ENCODE measurements around the gene RYR2. TPM values are rescaled to one million over a fixed set of nuclear protein-coding genes. Genes with fewer than 3 reads are reported as not detected.

Gene RYR2
- total and polyA plus RNA-seq, 5 experiments from 2014 or later, result not detected

DNA sequence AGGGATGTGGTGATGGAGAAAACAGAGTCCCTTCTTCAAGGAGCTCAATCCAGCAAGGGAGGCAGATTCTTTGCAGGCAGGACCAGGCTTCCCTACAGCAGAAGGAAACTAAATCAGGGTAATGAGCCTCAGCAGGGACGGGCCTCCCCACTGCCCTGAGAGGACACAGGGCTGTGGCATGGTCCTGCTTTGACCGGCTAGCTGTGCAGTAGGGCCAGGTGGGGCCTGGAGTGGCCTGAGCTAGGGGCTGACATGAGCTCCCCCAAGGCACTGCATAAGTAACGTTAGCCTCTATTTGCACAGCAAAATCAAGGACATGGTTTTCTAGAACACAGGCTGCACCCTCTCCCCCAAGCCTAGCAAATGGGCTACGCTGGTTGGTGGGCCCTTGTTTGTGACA, 162.9 kb downstream of the RYR2 start:
- no peak for ATAC-seq
- POLR2A ChIA-PET, result no interaction called here

DNA sequence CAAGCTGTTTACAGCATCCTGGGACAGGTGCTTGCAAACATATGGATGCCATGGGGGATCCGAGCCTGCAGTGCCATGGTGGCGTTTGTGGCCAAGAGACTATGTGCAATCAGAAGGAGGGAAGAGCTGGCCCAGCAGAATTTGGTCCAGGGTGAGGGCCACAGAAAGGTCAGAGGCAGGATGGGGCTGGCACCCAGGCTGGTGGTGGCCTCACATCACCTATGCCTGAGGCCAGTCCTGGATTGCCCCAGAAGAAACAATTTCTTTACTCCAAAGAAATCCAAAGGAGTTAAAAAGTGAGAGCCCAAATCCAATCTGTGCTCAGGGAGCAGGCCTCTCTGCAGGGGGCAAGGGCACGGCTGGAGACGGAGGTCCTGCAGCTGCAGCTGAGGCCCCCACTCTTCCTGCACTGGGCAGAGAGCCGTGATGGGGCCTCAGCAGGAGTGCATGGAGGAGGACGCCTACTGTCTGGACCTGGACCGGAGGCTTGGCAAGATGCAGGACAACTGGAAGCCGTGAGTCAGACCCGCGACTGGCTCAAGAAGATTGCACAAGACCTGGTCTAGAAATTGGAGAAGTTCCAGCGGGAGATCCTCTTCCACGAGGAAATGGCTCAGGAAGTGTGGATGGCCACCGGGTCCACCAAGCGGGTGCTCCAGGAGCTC, 163.5 kb downstream of the RYR2 start:
- H3K4me1 Mint-ChIP-seq, result no peaks in the 10 kb centered on the region
- no peaks in the 10 kb centered on the region for H3K9me3 Mint-ChIP-seq
- DNase-seq, result no peak
- peak overlapping the region in 1 of 10 donors; percentile 5 for H3K27ac Mint-ChIP-seq
- no peak overlapping the region for H3K4me3 Mint-ChIP-seq
- ATAC-seq, result no peak
- POLR2A ChIA-PET, result no interaction called here
- H3K27me3 Mint-ChIP-seq, result peaks cover 0 to 16% (median 2%) of the 10 kb centered on the region in 5 donors
- H3K36me3 Mint-ChIP-seq, result no peaks in the 10 kb centered on the region

More for the DNA sequence above, 162.9 kb downstream of the RYR2 start:
- Mint-ChIP-seq H3K36me3 (no peaks in the 10 kb centered on the region), H3K4me3 (no peak overlapping the region), H3K27me3 (peaks cover 0 to 16% (median 2%) of the 10 kb centered on the region in 5 donors), H3K4me1 (no peaks in the 10 kb centered on the region), H3K27ac (no peak overlapping the region), H3K9me3 (no peaks in the 10 kb centered on the region)
- DNase-seq, result no peak

DNA sequence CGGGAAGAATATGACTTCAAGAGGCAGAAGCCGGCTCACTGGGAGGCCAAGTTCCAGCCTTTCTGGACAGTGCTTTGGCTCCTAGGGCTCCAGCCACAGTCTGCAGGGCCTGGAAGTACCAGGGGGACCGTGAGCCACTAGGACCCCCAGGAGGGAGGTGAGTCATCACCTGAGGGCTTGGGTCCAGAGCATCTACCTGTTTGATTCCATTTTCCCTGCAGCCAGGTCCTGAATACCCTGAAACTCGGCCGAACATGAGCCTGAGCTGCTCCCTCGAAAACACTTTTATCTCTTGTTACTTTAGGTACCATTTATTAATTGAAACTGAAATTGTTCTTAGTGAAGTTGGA, 164.1 kb downstream of the RYR2 start:
- H3K36me3 Mint-ChIP-seq, result no peaks in the 10 kb centered on the region
- H3K27me3 Mint-ChIP-seq, result peaks cover 0 to 16% (median 2%) of the 10 kb centered on the region in 5 donors
- ATAC-seq (no peak), DNase-seq (no peak)
- H3K27ac Mint-ChIP-seq, result no peak overlapping the region
- H3K9me3 Mint-ChIP-seq, result no peaks in the 10 kb centered on the region
- no peak overlapping the region for H3K4me3 Mint-ChIP-seq
- H3K4me1 Mint-ChIP-seq, result no peaks in the 10 kb centered on the region
- POLR2A ChIA-PET, result no interaction called here

GRCh38 chr1:237211031-237211430, 169.0 kb downstream of the RYR2 start:
- Mint-ChIP-seq H3K36me3 (no peaks in the 10 kb centered on the region), H3K27me3 (peaks cover 0 to 4% (median 3%) of the 10 kb centered on the region in 5 donors), H3K27ac (no peak overlapping the region), H3K4me3 (no peak overlapping the region), H3K9me3 (no peaks in the 10 kb centered on the region), H3K4me1 (no peaks in the 10 kb centered on the region)
- POLR2A ChIA-PET, result no interaction called here
- no peak for DNase-seq
- ATAC-seq, result no peak

DNA sequence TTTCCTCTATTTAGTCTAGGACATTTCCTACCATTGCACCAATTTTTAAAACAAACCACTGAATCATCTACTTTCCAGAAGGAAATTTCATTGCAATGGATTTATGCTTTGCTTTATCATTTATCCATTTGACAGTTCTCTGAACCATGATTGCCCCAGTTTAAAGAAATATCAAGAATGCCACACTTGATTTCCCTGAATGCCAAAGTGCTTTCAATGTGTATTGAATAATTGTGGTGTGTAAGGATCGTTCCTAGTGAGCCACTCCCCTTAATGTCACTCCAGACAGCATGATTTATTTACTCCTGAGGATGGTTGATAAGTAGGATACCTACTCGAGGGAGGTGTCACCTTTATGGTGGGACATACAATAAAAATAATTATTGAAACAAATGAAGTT, 169.6 kb downstream of the RYR2 start:
- H3K4me1 Mint-ChIP-seq, result no peaks in the 10 kb centered on the region
- POLR2A ChIA-PET, result no interaction called here
- no peaks in the 10 kb centered on the region for H3K36me3 Mint-ChIP-seq
- no peaks in the 10 kb centered on the region for H3K9me3 Mint-ChIP-seq
- DNase-seq (no peak), ATAC-seq (no peak)
- no peak overlapping the region for H3K4me3 Mint-ChIP-seq
- H3K27ac Mint-ChIP-seq, result no peak overlapping the region
- H3K27me3 Mint-ChIP-seq, result peaks cover 0 to 3% (median 2%) of the 10 kb centered on the region in 5 donors

- no peaks in the 10 kb centered on the region for H3K36me3 Mint-ChIP-seq
- H3K4me1 Mint-ChIP-seq, result no peaks in the 10 kb centered on the region
- no peak for DNase-seq
- no peak overlapping the region for H3K27ac Mint-ChIP-seq
- H3K27me3 Mint-ChIP-seq, result peaks cover 0 to 38% (median 10%) of the 10 kb centered on the region in 5 donors
- peaks cover 0 to 10% (median 0%) of the 10 kb centered on the region in 9 donors for H3K9me3 Mint-ChIP-seq
- ATAC-seq, result no peak
- POLR2A ChIA-PET, result no interaction called here
- no peak overlapping the region for H3K4me3 Mint-ChIP-seq
These were observed 178.0 kb downstream of the RYR2 start for GRCh38 chr1:237219751-237220642.

DNA sequence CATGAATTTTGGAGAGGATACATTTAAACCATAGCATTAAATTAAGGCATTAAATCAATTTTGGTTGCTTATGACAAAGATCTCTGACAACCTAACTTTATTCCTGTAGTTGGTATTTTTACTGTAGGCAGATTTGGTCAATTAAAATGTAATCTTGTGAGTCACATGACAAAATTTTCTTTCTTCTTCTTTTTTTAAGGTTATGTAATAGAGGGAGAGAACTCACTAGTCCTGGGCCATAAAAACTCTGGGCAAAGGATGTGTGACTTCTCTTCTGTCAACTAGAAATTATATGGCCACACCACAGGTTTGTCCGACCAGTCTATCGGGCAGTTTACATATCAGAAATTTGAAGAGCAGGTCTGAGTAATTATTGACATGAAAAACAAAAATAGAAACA, 181.4 kb downstream of the RYR2 start:
- H3K4me1 Mint-ChIP-seq, result no peaks in the 10 kb centered on the region
- DNase-seq (no peak), ATAC-seq (no peak)
- H3K36me3 Mint-ChIP-seq, result no peaks in the 10 kb centered on the region
- H3K9me3 Mint-ChIP-seq, result peaks cover 0 to 13% (median 2%) of the 10 kb centered on the region in 9 donors
- H3K4me3 Mint-ChIP-seq, result no peak overlapping the region
- H3K27me3 Mint-ChIP-seq, result peaks cover 0 to 29% (median 8%) of the 10 kb centered on the region in 5 donors
- H3K27ac Mint-ChIP-seq, result no peak overlapping the region
- POLR2A ChIA-PET, result no interaction called here

DNA sequence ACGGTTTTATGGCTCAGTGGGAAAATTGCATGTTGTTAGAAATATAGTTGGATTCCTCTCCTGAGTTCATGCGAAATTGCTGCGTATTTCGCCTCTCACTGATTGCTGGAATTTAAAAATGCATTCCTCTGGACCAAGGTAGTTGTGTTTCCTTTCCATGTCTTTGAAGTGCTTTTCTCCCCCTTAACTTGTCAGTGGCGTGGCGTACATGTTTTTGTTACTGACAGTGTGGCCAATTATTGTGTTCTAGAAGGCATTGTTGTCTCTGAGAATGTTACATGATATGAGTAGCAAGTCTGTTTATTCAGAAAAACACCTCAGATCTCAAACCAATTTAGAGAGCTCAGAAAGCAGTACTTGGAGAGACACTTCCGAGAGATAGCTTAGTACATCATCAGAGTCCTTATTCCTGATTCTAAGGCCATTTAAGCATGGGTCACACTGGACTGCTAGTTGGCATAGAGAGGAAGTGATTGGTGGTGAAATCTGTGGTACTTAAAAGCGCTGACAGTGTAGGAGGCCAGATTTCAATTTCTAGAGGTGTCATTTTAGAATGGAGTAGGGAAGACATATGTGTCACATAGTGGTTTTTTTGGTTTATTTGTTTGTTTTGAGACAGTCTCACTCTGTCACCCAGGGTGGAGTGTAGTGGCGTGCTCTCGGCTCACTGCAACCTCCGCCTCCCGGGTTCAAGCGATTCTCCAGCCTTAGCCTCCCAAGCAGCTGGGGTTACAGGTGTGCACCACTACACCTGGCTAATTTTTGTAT, 184.4 kb downstream of the RYR2 start:
- no peaks in the 10 kb centered on the region for H3K4me1 Mint-ChIP-seq
- DNase-seq (no peak), ATAC-seq (no peak)
- POLR2A ChIA-PET, result no interaction called here
- H3K4me3 Mint-ChIP-seq, result no peak overlapping the region
- H3K27ac Mint-ChIP-seq, result no peak overlapping the region
- H3K9me3 Mint-ChIP-seq, result peaks cover 0 to 13% (median 2%) of the 10 kb centered on the region in 9 donors
- no peaks in the 10 kb centered on the region for H3K36me3 Mint-ChIP-seq
- peaks cover 0 to 10% (median 4%) of the 10 kb centered on the region in 5 donors for H3K27me3 Mint-ChIP-seq

- Mint-ChIP-seq H3K27ac (no peak overlapping the region), H3K36me3 (no peaks in the 10 kb centered on the region), H3K4me1 (no peaks in the 10 kb centered on the region), H3K4me3 (no peak overlapping the region), H3K27me3 (peaks cover 0 to 11% (median 0%) of the 10 kb centered on the region in 5 donors), H3K9me3 (peaks cover 0 to 13% (median 2%) of the 10 kb centered on the region in 9 donors)
- no peak for DNase-seq
- POLR2A ChIA-PET, result no interaction called here
- no peak for ATAC-seq
These were observed 185.5 kb downstream of the RYR2 start for GRCh38 chr1:237227476-237227875.

GRCh38 chr1:237228421-237228820, 186.4 kb downstream of the RYR2 start:
- DNase-seq, result no peak
- H3K27me3 Mint-ChIP-seq, result peaks cover 0 to 14% (median 0%) of the 10 kb centered on the region in 5 donors
- H3K27ac Mint-ChIP-seq, result no peak overlapping the region
- H3K36me3 Mint-ChIP-seq, result no peaks in the 10 kb centered on the region
- POLR2A ChIA-PET, result no interaction called here
- no peak for ATAC-seq
- H3K4me3 Mint-ChIP-seq, result no peak overlapping the region
- H3K9me3 Mint-ChIP-seq, result peaks cover 0 to 13% (median 2%) of the 10 kb centered on the region in 9 donors
- no peaks in the 10 kb centered on the region for H3K4me1 Mint-ChIP-seq

- Mint-ChIP-seq H3K4me3 (no peak overlapping the region), H3K4me1 (no peaks in the 10 kb centered on the region), H3K9me3 (peaks cover 0 to 13% (median 1%) of the 10 kb centered on the region in 9 donors), H3K36me3 (no peaks in the 10 kb centered on the region), H3K27me3 (peaks cover 0 to 14% (median 2%) of the 10 kb centered on the region in 5 donors), H3K27ac (no peak overlapping the region)
- POLR2A ChIA-PET, result no interaction called here
- no peak for DNase-seq
- no peak for ATAC-seq
These were observed 187.3 kb downstream of the RYR2 start for GRCh38 chr1:237229333-237229732.

DNA sequence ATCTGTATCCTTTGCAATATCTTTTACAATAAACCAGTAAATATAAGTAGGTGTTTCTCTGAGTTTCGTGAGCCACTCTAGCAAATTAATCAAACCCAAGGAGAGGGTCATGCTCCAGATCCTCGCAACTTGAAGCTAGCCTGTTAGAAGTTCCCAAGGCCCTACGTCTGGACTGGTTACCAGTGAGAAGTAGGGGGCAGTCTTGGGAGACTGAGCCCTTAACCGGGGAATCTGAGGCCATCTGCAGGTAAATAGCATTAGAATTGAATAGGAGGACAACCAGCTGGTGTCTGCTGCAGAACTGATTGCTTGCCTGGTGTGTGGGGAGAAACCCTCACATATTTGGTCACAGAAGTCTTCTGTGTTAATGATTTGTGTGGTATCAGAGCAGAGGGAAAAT, 190.5 kb downstream of the RYR2 start:
- DNase-seq (no peak), ATAC-seq (no peak)
- H3K27ac Mint-ChIP-seq, result peak overlapping the region in 1 of 10 donors; percentile 51
- no peaks in the 10 kb centered on the region for H3K36me3 Mint-ChIP-seq
- POLR2A ChIA-PET, result no interaction called here
- no peaks in the 10 kb centered on the region for H3K4me1 Mint-ChIP-seq
- peaks cover 0 to 20% (median 2%) of the 10 kb centered on the region in 5 donors for H3K27me3 Mint-ChIP-seq
- peaks cover 0 to 2% (median 0%) of the 10 kb centered on the region in 9 donors for H3K9me3 Mint-ChIP-seq
- no peak overlapping the region for H3K4me3 Mint-ChIP-seq

- ATAC-seq, result no peak
- no peaks in the 10 kb centered on the region for H3K9me3 Mint-ChIP-seq
These were observed 193.1 kb downstream of the RYR2 start for GRCh38 chr1:237235091-237235490.

More at GRCh38 chr1:237235091-237235490, 193.1 kb downstream of the RYR2 start:
- no peak for DNase-seq
- POLR2A ChIA-PET, result no interaction called here
- H3K4me3 Mint-ChIP-seq, result no peak overlapping the region
- no peak overlapping the region for H3K27ac Mint-ChIP-seq
- peaks cover 0 to 28% (median 5%) of the 10 kb centered on the region in 5 donors for H3K27me3 Mint-ChIP-seq
- H3K4me1 Mint-ChIP-seq, result no peaks in the 10 kb centered on the region
- no peaks in the 10 kb centered on the region for H3K36me3 Mint-ChIP-seq

Measured in naive thymus-derived CD8-positive, alpha-beta T cell (primary cell).